Anterior cingulate cortex (tissue), 58 donors: Measurements from ENCODE around the gene SALL4.
"Not testable (repeated sequence)": the region's sequence is repeated elsewhere in the genome, so short reads cannot be mapped to it uniquely, and the experiment has no call there.

ENCODE experiments used
- DNase-seq, 58 donors: peaks; one replicate each; lab custom pipeline; 2025; lab: John Stamatoyannopoulos, UW

The SALL4 gene

DNA sequence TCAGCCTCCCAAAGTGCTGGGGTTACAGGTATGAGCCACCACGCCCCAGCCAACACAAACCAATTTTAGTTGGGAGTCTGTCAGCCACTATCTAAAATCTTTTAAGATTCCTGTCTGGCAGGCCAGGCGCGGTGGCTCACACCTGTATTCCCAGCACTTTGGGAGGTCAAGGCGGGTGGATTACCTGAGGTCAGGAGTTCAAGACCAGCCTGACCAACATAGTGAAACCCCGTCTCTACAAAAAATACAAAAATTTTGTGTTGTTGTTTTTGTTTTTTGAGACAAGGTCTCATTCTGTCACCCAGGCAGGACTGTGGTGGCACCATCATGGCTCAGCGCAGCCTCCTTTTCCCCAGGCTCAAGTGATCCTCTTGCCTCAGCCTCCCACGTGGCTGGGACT is 62.0 kb downstream of the SALL4 start:
- not testable (repeated sequence) for DNase-seq

DNA sequence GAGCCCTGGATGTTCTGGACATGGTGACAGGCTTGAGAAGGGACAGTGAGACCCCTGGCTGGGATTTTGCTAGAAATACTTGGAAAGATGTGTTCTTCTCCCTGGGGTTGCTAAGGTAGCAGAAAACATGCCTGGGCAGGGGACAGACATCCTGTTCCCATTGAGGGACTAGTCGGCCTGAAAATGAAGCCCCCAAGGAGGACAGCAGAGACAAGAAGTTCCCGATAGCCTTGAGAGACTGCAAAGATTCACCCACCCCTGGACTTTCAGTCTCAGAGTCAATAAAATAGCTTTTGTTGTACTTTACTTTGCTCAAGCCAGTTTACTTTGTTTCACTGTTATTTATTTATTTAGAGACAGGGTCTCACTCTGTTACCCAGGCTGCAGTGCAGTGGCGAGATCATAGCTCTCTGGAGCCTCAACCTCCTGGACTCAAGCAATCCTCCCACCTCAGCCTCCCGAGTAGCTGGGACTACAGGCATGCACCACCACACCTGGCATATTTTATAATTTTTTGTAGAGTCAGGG is 62.5 kb downstream of the SALL4 start:
- DNase-seq: peak in 9 of 58 donors; percentile 6 to 66 (median 18)

DNA sequence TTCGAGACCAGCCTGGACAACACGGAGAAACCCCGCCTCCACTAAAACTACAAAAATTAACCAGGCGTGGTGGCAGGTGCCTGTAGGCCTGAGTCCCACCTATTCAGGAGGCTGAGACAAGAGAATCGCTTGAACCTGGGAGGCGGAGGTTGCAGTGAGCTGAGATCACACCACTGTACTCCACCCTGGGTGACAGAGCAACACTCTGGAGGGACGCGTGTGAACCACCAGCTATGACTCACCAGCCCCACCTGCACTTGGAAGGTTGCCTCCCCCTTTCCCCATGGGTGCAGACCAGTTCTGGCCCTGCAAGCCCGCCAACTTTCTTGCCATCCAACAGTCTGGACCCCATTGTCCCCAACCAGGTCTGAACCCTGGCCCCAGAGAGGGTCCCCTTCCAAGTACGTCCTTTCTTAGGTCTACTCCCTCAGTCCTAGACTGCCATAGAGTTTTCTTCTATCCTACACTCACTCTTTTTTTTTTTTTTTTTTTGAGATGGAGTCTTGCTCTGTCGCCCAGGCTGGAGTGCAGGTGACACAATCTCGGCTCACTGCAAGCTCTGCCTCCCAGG is 63.4 kb downstream of the SALL4 start:
- no peak for DNase-seq

GRCh38 chr20:51738261-51738660 is 64.1 kb downstream of the SALL4 start:
- not testable (repeated sequence) for DNase-seq

- no peak for DNase-seq
Measured at GRCh38 chr20:51736947-51737346, 65.4 kb downstream of the SALL4 start.

- DNase-seq: peak in 10 of 58 donors; percentile 2 to 32 (median 16)
Measured at GRCh38 chr20:51735728-51736600, 66.4 kb downstream of the SALL4 start.

DNA sequence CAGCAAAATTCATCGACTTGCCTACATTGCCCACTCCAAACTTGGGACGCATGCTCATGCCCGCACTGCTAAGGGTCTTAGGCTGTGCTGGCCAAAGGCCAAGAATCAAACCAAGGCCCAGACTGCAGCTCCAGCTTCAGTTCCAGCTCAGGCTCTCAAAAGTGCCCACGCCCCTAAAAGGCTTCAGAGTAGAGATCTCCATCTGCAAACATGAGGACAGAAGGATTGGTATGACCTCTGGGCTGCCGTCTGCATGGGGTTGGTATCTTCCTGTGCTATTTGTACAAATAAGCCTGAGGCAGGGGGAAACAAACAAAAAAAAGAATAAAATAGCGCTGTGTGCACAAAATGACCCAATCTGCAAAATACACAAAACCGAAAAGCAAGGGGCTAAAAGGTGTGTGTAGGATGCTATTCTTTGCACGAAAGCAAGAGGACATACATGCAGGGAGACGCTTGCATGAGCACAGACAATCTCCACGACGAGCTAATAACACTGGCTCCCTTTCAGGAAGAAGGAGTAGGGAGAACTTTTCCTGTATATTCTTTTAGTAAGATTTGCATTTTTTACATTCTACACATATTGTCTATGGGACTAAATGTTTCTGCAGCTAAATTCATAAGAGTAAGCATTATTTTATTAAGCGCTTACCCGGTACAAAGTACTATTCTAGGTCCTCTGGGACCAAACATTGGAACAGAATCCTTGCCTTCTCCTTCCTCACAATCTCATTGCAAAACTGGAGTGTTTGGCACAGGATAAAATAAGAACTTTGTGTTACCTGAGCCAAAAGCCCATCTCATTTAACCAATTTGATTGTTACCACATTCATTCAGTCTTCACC is 67.2 kb downstream of the SALL4 start:
- no peak for DNase-seq

DNA sequence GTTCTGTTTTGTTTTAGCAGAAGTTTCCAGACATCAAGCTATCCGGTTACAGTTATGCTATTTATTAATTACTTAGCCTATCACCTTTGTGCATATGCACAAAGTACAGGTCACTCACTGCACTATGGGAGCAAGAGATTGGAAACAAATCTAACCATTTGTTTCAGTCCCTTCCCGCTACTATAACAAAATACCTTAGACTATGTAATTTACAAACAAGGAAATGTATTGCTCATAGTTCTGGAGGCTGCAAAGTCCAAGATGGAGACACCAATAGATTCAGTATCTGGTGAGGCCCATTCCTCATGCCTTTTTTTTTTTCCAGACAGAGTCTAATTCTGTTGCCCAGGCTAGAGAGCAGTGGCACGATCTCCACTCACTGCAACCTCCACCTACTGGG is 69.3 kb downstream of the SALL4 start:
- DNase-seq: no peak
